Stomach (tissue), 4 donors: ENCODE results near the gene OR12D1.

Source experiments
- EP300 ChIP-seq: sonication (generic); formaldehyde crosslinking; IDR thresholded peaks from one replicate; pipeline ENCODE4 v1.6.1; 2017; ENCODE audit warnings: antibody characterized with exemption
- TF ChIP-seq, protein P1 (sequence below), 7 experiments: fragments of 450-650 bp in 4 of 7; fragments of 200-600 bp in 3 of 7; sonication (generic) in 3 of 7; IDR thresholded peaks; one replicate each; pipeline ENCODE4 v1.5.1; 2016 to 2019; ENCODE audit warnings: antibody characterized with exemption in 7 of 7, control low read depth in 2 of 7, mild to moderate bottlenecking in 1 of 7

DNA sequence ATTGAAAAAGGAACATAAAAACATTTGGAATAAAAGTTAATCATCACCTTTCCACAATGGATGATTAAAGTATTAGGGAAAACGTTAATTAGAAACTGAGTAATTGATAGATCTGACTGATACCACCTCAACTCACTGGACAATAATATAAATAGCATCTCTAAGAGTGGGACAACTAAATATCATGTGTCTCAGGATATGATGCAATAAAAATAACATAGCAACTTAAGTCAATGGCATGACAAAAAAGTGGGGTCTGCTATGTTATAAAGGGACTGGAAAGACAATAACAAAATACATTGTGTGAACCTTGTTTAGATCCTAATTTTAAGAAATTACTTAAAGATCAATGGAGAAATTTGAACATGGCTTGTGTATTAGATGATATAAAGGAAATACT is 10.3 kb downstream of the OR12D1 start:
- TF ChIP-seq, protein P1, sequence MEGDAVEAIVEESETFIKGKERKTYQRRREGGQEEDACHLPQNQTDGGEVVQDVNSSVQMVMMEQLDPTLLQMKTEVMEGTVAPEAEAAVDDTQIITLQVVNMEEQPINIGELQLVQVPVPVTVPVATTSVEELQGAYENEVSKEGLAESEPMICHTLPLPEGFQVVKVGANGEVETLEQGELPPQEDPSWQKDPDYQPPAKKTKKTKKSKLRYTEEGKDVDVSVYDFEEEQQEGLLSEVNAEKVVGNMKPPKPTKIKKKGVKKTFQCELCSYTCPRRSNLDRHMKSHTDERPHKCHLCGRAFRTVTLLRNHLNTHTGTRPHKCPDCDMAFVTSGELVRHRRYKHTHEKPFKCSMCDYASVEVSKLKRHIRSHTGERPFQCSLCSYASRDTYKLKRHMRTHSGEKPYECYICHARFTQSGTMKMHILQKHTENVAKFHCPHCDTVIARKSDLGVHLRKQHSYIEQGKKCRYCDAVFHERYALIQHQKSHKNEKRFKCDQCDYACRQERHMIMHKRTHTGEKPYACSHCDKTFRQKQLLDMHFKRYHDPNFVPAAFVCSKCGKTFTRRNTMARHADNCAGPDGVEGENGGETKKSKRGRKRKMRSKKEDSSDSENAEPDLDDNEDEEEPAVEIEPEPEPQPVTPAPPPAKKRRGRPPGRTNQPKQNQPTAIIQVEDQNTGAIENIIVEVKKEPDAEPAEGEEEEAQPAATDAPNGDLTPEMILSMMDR (IDR thresholded peaks at IDR 0.05), result no peak
- TF ChIP-seq EP300, result no peak
